Stimulated activated CD8-positive, alpha-beta memory T cell treated with anti-CD3 and anti-CD28 coated beads, Interleukin-15, amount 100 ng/mL, for 1 hour (primary cell): ENCODE measurements around the gene PLA2G2D.

Experiments
- DNase-seq: peaks from one replicate; pipeline ENCODE4 v3.0.0-alpha.2; 2020; ENCODE audit warnings: low read depth

Gene PLA2G2D

GRCh38 chr1:20119347-20119746, at the start of gene PLA2G2D:
TSS of gene PLA2G2D (minus strand) at chr1:20119536. CDS start at chr1:20119498, 38 bp downstream.
- no peak for DNase-seq

- no peak for DNase-seq
These were observed 49.5 kb upstream of the PLA2G2D start for GRCh38 chr1:20168564-20169491.

GRCh38 chr1:20167126-20167525, 47.8 kb upstream of the PLA2G2D start:
- DNase-seq, result no peak

- DNase-seq, result no peak
These were observed 46.7 kb upstream of the PLA2G2D start for GRCh38 chr1:20166051-20166450.

GRCh38 chr1:20165522-20165951, 46.2 kb upstream of the PLA2G2D start:
- no peak for DNase-seq

- DNase-seq, result no peak
These were observed 45.4 kb upstream of the PLA2G2D start for GRCh38 chr1:20164694-20165202.

GRCh38 chr1:20160034-20160433, 40.7 kb upstream of the PLA2G2D start:
- DNase-seq, result no peak

- DNase-seq, result no peak
These were observed 39.2 kb upstream of the PLA2G2D start for GRCh38 chr1:20158358-20159070.

- no peak for DNase-seq
These were observed 35.0 kb upstream of the PLA2G2D start for GRCh38 chr1:20154301-20154831.

- DNase-seq, result no peak
These were observed 33.7 kb upstream of the PLA2G2D start for GRCh38 chr1:20153000-20153418.

- no peak for DNase-seq
These were observed 33.2 kb upstream of the PLA2G2D start for GRCh38 chr1:20152599-20152930.

- DNase-seq, result peak; percentile 64
These were observed 32.7 kb upstream of the PLA2G2D start for GRCh38 chr1:20151906-20152598.

GRCh38 chr1:20150969-20151368, 31.6 kb upstream of the PLA2G2D start:
- no peak for DNase-seq

GRCh38 chr1:20150326-20150705, 31.0 kb upstream of the PLA2G2D start:
- no peak for DNase-seq

GRCh38 chr1:20149601-20150325, 30.4 kb upstream of the PLA2G2D start:
- no peak for DNase-seq

GRCh38 chr1:20148571-20149500, 29.5 kb upstream of the PLA2G2D start:
- no peak for DNase-seq

- no peak for DNase-seq
These were observed 28.7 kb upstream of the PLA2G2D start for GRCh38 chr1:20147846-20148570.

GRCh38 chr1:20143734-20144565, 24.6 kb upstream of the PLA2G2D start:
- no peak for DNase-seq

GRCh38 chr1:20143318-20143717, 24.0 kb upstream of the PLA2G2D start:
- no peak for DNase-seq
